Erythroblast (primary cell): Measurements from ENCODE around the gene PEMT.

Experiments
- GATA1 ChIP-seq: IDR thresholded peaks from 2 replicates; pipeline ENCODE4 v1.6.1; 2011; ENCODE audit warnings: low read depth, mild to moderate bottlenecking, control low read depth, low read length, moderate library complexity
- POLR2A ChIP-seq: IDR thresholded peaks from 2 replicates; pipeline ENCODE4 v1.6.1; 2011; ENCODE audit warnings: mild to moderate bottlenecking, low read length

DNA sequence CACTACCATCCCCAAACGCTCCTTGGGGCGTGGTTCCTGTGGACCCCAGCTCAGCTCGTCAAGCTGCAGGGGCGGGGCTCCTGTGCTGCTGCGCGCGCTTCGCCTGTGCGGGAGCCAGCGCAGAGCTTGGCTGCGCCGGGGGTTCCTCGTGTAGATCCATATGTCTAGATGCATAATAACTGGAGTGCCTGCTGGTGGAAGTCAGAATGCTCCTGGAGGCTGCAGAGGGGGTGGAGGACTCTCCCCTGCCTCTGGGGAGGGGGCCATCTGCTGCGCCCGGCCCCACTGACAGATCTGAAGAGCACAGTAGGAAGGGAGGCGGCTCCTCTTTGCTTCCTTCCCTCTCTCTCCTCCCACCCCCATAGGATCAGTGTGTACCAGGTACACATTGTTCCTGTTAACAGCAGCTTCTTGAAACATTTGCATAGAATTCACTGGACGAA, 99.9 kb downstream of the PEMT start:
- TF ChIP-seq POLR2A (no peak), GATA1 (no peak)
